HCT116 (cell line): Measurements from ENCODE around the gene RANBP17. TPM values are rescaled to one million over a fixed set of nuclear protein-coding genes. Genes with fewer than 3 reads are reported as not detected.

Experiments used
- ATAC-seq: fragments of 200-7000 bp; cut with Tn5 transposase; 2 replicates; pipeline ENCODE4 v1.9.1; 2020; ENCODE audit warnings: mild to moderate bottlenecking, moderate library complexity
- BruUV-seq: library from RNA; stranded (reverse); fragments of 400-500 nt; replicated peaks from 2 replicates; lab custom pipeline; 2021; lab: Mats Ljungman, UMichigan
- CTCF ChIA-PET: fragments of 300-600 bp; sonication (Branson Sonifier 250); formaldehyde crosslinking; loops from one replicate; lab custom pipeline; 2021; ENCODE audit warnings: antibody characterized with exemption; lab: Charles Lee
- POLR2A ChIA-PET: fragments of 300-600, 350-600 bp; sonication (Branson Sonifier 250); formaldehyde crosslinking; loops from one replicate; lab custom pipeline; 2021; ENCODE audit warnings: antibody characterized with exemption; lab: Charles Lee
- RAD21 ChIA-PET, 2 experiments: fragments of 300-600 bp; sonication (Branson Sonifier 250); formaldehyde crosslinking; loops; one replicate each; lab custom pipeline; 2023; ENCODE audit warnings: low total read pairs in 2 of 2; ENCODE audit not compliant: uncharacterized antibody in 2 of 2, unreplicated experiment in 2 of 2, low non-redundant PET in 1 of 2; lab: Charles Lee
- DNase-seq: peaks from one replicate; pipeline ENCODE4 v3.0.0-alpha.2; 2010; ENCODE audit warnings: low read depth, low spot score
- H2AFZ ChIP-seq: fragments of 200-600 bp; shearing (Covaris generic), sonication (generic); 2 replicates; pipeline ENCODE4 v1.6.1; 2017; ENCODE audit warnings: low read depth, mixed run types, mixed read lengths, antibody characterized with exemption, low read length; ENCODE audit not compliant: poor library complexity, severe bottlenecking
- H3K27ac ChIP-seq: 2 replicates; pipeline ENCODE4 v1.5.1; 2012; ENCODE audit warnings: low read depth, low read length
- H3K27me3 ChIP-seq: fragments of 200-600 bp; sonication (generic); 2 replicates; pipeline ENCODE4 v1.6.1; 2016; ENCODE audit warnings: mixed run types, low read length, mixed read lengths; ENCODE audit not compliant: insufficient read depth
- H3K36me3 ChIP-seq, 2 experiments: fragments of 200-500 bp in 1 of 2; fragments of 200-600 bp in 1 of 2; sonication (Bioruptor generic) in 1 of 2; sonication (generic) in 1 of 2; 2 replicates each; pipeline versions ENCODE4 v1.5.1 to v1.6.1; 2014 to 2016; ENCODE audit warnings: low read length in 2 of 2, inconsistent platforms in 1 of 2, mixed read lengths in 1 of 2, mixed run types in 1 of 2; ENCODE audit not compliant: insufficient read depth in 2 of 2, control insufficient read depth in 1 of 2
- H3K4me1 ChIP-seq, 2 experiments: fragments of 200-600 bp in 1 of 2; sonication (generic) in 1 of 2; 2 replicates each; pipeline versions ENCODE4 v1.5.1 to v1.6.1; 2012 to 2017; ENCODE audit warnings: low read length in 2 of 2, inconsistent platforms in 1 of 2, mild to moderate bottlenecking in 1 of 2, mixed read lengths in 1 of 2, mixed run types in 1 of 2, moderate library complexity in 1 of 2; ENCODE audit not compliant: insufficient read depth in 2 of 2, control insufficient read depth in 1 of 2
- H3K4me2 ChIP-seq: fragments of 200-600 bp; sonication (generic); 2 replicates; pipeline ENCODE4 v1.6.1; 2017; ENCODE audit warnings: mixed run types, low read length, mixed read lengths
- H3K4me3 ChIP-seq, 2 experiments: fragments of 200-600 bp in 1 of 2; sonication (generic) in 1 of 2; replicated peaks in 1 of 2; 2 replicates each; pipeline ENCODE4 v1.5.1; 2011 to 2016; ENCODE audit warnings: low read length in 2 of 2, control low read depth in 1 of 2, low read depth in 1 of 2, mild to moderate bottlenecking in 1 of 2, mixed read lengths in 1 of 2, mixed run types in 1 of 2
- H3K79me2 ChIP-seq: fragments of 200-600 bp; sonication (generic); 2 replicates; pipeline ENCODE4 v1.6.1; 2017; ENCODE audit warnings: mild to moderate bottlenecking, mixed run types, low read length, moderate library complexity, mixed read lengths; ENCODE audit not compliant: insufficient read depth
- H3K9ac ChIP-seq: fragments of 200-600 bp; sonication (generic); 2 replicates; pipeline ENCODE4 v1.6.1; 2016; ENCODE audit warnings: low read length, mixed read lengths
- H3K9me2 ChIP-seq: fragments of 200-600 bp; sonication (generic), shearing (Covaris generic); 2 replicates; pipeline ENCODE4 v1.6.1; 2017; ENCODE audit warnings: mixed run types, mild to moderate bottlenecking, moderate library complexity; ENCODE audit not compliant: insufficient read depth
- H3K9me3 ChIP-seq, 2 experiments: fragments of 200-500 bp in 1 of 2; fragments of 200-600 bp in 1 of 2; sonication (Bioruptor generic) in 1 of 2; sonication (generic) in 1 of 2; 2 replicates each; pipeline ENCODE4 v1.6.1; 2014 to 2017; ENCODE audit warnings: low read length in 2 of 2, mixed read lengths in 2 of 2, inconsistent platforms in 1 of 2, low read depth in 1 of 2, mild to moderate bottlenecking in 1 of 2, mixed run types in 1 of 2, moderate library complexity in 1 of 2; ENCODE audit not compliant: control insufficient read depth in 1 of 2, insufficient read depth in 1 of 2
- H4K20me1 ChIP-seq: fragments of 200-600 bp; sonication (generic), shearing (Covaris generic); 2 replicates; pipeline ENCODE4 v1.6.1; 2017; ENCODE audit warnings: mixed run types, mild to moderate bottlenecking, moderate library complexity; ENCODE audit not compliant: insufficient read depth
- EZH2 ChIP-seq: fragments of 200-600 bp; sonication (generic); IDR thresholded peaks from 2 replicates; pipeline ENCODE4 v1.6.1; 2017; ENCODE audit warnings: antibody characterized with exemption, mixed run types
- JUND ChIP-seq: IDR thresholded peaks from 2 replicates; pipeline ENCODE4 v1.6.1; 2012
- SIN3A ChIP-seq: IDR thresholded peaks from 2 replicates; pipeline ENCODE4 v1.6.1; 2012; ENCODE audit warnings: low read depth
- SRF ChIP-seq: IDR thresholded peaks from 2 replicates; pipeline ENCODE4 v1.6.1; 2012; ENCODE audit warnings: low read depth
- TCF7L2 ChIP-seq: IDR thresholded peaks from 2 replicates; pipeline ENCODE4 v1.7.0; 2011; ENCODE audit warnings: borderline replicate concordance, inconsistent platforms; ENCODE audit not compliant: insufficient read depth, insufficient read length; ENCODE audit errors: extremely low read depth
- YY1 ChIP-seq: IDR thresholded peaks from 2 replicates; pipeline ENCODE4 v1.6.1; 2011; ENCODE audit warnings: low read length, low read depth, moderate library complexity, mild to moderate bottlenecking; ENCODE audit not compliant: insufficient replicate concordance; ENCODE audit errors: extremely low read depth
- ZFX ChIP-seq: fragments of 450-650 bp; IDR thresholded peaks from 2 replicates; pipeline ENCODE4 v1.6.1; 2017
- intact Hi-C: fragments of 100-400 bp; cut with micrococcal nuclease; formaldehyde crosslinking; loops from 2 replicates; pipeline ENCODE4 v1.10.0; 2022
- total RNA-seq: library from RNA; stranded (reverse); gene quantifications from one replicate; pipeline ENCODE4 v1.2.1, GENCODE V29; 2021; ENCODE audit not compliant: unreplicated experiment
- TF ChIP-seq, protein P1 (sequence below): IDR thresholded peaks from 2 replicates; pipeline ENCODE4 v1.6.1; 2011; ENCODE audit warnings: mild to moderate bottlenecking, low read length, moderate library complexity; ENCODE audit not compliant: insufficient replicate concordance; ENCODE audit errors: extremely low read depth
- TF ChIP-seq, protein P2 (sequence below): IDR thresholded peaks from 2 replicates; pipeline ENCODE4 v1.6.1; 2012
- TF ChIP-seq, protein P3 (sequence below): IDR thresholded peaks from 2 replicates; pipeline ENCODE4 v1.6.1; 2012

Gene RANBP17
- total RNA-seq, 1 experiment from 2014 or later, result 18.2 TPM

DNA sequence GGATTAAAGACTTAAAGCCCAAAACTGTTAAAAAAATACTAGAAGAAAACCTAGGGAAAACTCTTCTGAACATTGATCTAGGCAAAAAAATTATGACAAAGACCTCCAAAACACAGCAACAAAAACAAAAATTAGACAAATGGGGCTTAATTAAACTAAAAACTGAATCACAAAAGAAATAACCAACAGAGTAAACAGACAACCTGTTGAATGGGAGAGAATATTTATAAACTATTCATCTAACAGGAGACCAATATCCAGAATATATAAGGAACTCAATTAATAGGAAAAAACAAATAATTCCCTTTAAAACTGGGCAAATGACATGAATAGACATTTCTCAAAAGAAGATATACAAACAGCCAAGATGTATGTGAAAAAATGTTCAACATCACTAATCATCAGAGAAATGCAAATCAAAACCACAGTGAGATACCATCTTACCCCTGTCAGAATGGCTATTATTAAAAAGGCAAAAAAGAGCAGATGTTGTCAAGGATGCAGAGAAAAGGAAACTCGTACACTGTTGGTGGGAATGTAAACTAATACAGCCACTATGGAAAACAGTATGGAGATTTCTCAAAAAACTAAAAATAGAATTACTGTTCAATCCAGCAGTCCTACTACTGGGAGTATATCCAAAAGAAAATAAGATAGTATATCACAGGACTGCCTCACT lies 397.1 kb downstream of the RANBP17 start:
- Histone ChIP-seq H2AFZ (no peak overlapping the region), H3K4me1 (no peaks in the 10 kb centered on the region), H4K20me1 (no peaks in the 10 kb centered on the region), H3K9me3 (no peaks in the 10 kb centered on the region), H3K27me3 (no peaks in the 10 kb centered on the region), H3K27ac (no peak overlapping the region), H3K79me2 (no peaks in the 10 kb centered on the region), H3K4me3 (no peak overlapping the region), H3K4me2 (no peak overlapping the region), H3K36me3 (no peaks in the 10 kb centered on the region), H3K9ac (no peak overlapping the region), H3K9me2 (no peaks in the 10 kb centered on the region)
- TF ChIP-seq SRF, result no peak
- no peak for TF ChIP-seq ZFX
- TF ChIP-seq TCF7L2, result no peak
- no peak for TF ChIP-seq JUND
- TF ChIP-seq, protein P1, sequence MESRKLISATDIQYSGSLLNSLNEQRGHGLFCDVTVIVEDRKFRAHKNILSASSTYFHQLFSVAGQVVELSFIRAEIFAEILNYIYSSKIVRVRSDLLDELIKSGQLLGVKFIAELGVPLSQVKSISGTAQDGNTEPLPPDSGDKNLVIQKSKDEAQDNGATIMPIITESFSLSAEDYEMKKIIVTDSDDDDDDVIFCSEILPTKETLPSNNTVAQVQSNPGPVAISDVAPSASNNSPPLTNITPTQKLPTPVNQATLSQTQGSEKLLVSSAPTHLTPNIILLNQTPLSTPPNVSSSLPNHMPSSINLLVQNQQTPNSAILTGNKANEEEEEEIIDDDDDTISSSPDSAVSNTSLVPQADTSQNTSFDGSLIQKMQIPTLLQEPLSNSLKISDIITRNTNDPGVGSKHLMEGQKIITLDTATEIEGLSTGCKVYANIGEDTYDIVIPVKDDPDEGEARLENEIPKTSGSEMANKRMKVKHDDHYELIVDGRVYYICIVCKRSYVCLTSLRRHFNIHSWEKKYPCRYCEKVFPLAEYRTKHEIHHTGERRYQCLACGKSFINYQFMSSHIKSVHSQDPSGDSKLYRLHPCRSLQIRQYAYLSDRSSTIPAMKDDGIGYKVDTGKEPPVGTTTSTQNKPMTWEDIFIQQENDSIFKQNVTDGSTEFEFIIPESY, result no peak
- no peak for TF ChIP-seq SIN3A
- ChIA-PET RAD21 (no interaction called here), POLR2A (no interaction called here), CTCF (no interaction called here)
- ATAC-seq, result no peak
- no peak for DNase-seq
- BruUV-seq, result no TSS peak
- intact Hi-C loops, result no loop called here

DNA sequence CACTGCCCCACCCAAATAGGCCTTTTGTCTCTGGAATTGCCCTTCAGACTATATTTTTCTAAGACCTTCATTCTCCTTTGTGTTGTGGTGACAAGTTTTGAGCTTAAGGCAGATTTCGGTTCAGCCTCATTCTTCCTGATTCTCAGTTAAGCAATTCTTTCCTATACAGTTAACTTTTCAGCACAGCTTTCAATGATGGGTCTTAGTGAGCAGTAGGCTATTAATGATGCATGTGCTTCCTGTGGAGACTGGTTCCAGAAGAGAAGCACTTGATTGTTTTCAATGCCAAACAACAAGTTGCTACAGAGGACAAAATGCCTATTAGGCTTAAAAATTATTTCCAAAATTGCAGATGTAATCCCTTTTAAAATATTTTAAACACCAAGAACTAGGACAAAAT lies 399.5 kb downstream of the RANBP17 start:
- no peaks in the 10 kb centered on the region for H3K27me3 ChIP-seq
- no peaks in the 10 kb centered on the region for H3K9me3 ChIP-seq
- H3K9ac ChIP-seq, result no peak overlapping the region
- H3K79me2 ChIP-seq, result no peaks in the 10 kb centered on the region
- ChIA-PET CTCF (interaction anchor here (3.0 kb wide), 1 partner anchor 12 kb away, joined by 10 read pairs; no protein-coding TSS in a partner anchor), RAD21 (no interaction called here), POLR2A (no interaction called here)
- no peak overlapping the region for H3K27ac ChIP-seq
- no peak overlapping the region for H3K4me2 ChIP-seq
- no peak for ATAC-seq
- no peaks in the 10 kb centered on the region for H3K9me2 ChIP-seq
- DNase-seq, result no peak
- no peaks in the 10 kb centered on the region for H3K36me3 ChIP-seq
- no peaks in the 10 kb centered on the region for H3K4me1 ChIP-seq
- H2AFZ ChIP-seq, result no peak overlapping the region
- no TSS peak for BruUV-seq
- H3K4me3 ChIP-seq, result no peak overlapping the region
- intact Hi-C loops, result no loop called here
- H4K20me1 ChIP-seq, result no peaks in the 10 kb centered on the region
- TF ChIP-seq YY1 (no peak), EZH2 (no peak), TCF7L2 (no peak)
- TF ChIP-seq, protein P2, sequence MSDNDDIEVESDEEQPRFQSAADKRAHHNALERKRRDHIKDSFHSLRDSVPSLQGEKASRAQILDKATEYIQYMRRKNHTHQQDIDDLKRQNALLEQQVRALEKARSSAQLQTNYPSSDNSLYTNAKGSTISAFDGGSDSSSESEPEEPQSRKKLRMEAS, result no peak
- TF ChIP-seq, protein P1, result no peak
- TF ChIP-seq, protein P3, sequence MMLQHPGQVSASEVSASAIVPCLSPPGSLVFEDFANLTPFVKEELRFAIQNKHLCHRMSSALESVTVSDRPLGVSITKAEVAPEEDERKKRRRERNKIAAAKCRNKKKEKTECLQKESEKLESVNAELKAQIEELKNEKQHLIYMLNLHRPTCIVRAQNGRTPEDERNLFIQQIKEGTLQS, result no peak
